ENCODE data around the gene DBX1. TPM values are rescaled to one million over a fixed set of nuclear protein-coding genes. Genes with fewer than 3 reads are reported as not detected.

Gene DBX1
- total RNA-seq, 2 experiments from 2014 or later = not detected

GRCh38 chr11:20109731-20110445 is 50.4 kb downstream of the DBX1 start:
- H3K4me2 ChIP-seq (ENCODE audit: low read length) = no peak overlapping the region
- no peak for DNase-seq (ENCODE audit: low spot score)
- TF ChIP-seq CTCF (conservative IDR thresholded peaks at IDR 0.05; ENCODE audit: low read length) (no peak), EZH2phosphoT487 (IDR thresholded peaks at IDR 0.05; ENCODE audit: borderline replicate concordance, low read depth, low read length) (no peak)

More at GRCh38 chr11:20109731-20110445, 50.4 kb downstream of the DBX1 start:
- Histone ChIP-seq H4K20me1 (ENCODE audit: insufficient read depth, low read length) (no peaks in the 10 kb centered on the region), H3K36me3 (ENCODE audit: insufficient read depth, low read length) (no peaks in the 10 kb centered on the region), H3K9me2 (ENCODE audit: insufficient read depth, low read length) (no peaks in the 10 kb centered on the region), H3K9me3 (ENCODE audit: low read length) (no peaks in the 10 kb centered on the region), H3K79me2 (ENCODE audit: insufficient read depth, low read depth, low read length) (no peaks in the 10 kb centered on the region), H2AFZ (ENCODE audit: low read length) (no peak overlapping the region), H3K4me3 (ENCODE audit: low read depth, low read length, poor library complexity, severe bottlenecking) (no peak overlapping the region), H3K27ac (ENCODE audit: low read depth, low read length, poor library complexity, severe bottlenecking) (no peak overlapping the region), H3K4me1 (ENCODE audit: insufficient read depth, low read length, poor library complexity, severe bottlenecking) (no peaks in the 10 kb centered on the region)
- intact Hi-C loops (cut with micrococcal nuclease; ENCODE audit: unreplicated experiment) = loop anchor here (2.0 kb wide), 1 partner anchor 171 kb away; no protein-coding TSS in a partner anchor
- CTCF ChIA-PET (ENCODE audit: unreplicated experiment) = no interaction called here
- BruUV-seq (replicated peaks) = no TSS peak
- POLR2A ChIA-PET = interaction anchor here (0.6 kb wide), 1 partner anchor 26 kb away, joined by 3 read pairs; no protein-coding TSS in a partner anchor

Other genes starting within 250 kb of the DBX1 start
- not detected in 2 replicates for gene HTATIP2, start 203.2 kb upstream of the DBX1 start, total RNA-seq (2014; rRNA removed; shearing (Covaris generic))
- gene HTATIP2, start 203.2 kb upstream of the DBX1 start, total RNA-seq (2022) = 13.9 and 18.2 TPM in 2 replicates
- gene PRMT3, start 227.2 kb upstream of the DBX1 start, total RNA-seq (2014; rRNA removed; shearing (Covaris generic)) = 23.9 and 34.0 TPM in 2 replicates
- gene PRMT3, start 227.2 kb upstream of the DBX1 start, total RNA-seq (2022) = 44.6 and 50.0 TPM in 2 replicates